H1 (cell line): ENCODE results near the gene CLEC18B. TPM values are rescaled to one million over a fixed set of nuclear protein-coding genes. Genes with fewer than 3 reads are reported as not detected.
"Not testable (repeated sequence)": the region's sequence is repeated elsewhere in the genome, so short reads cannot be mapped to it uniquely, and the experiment has no call there.

ENCODE experiments used
- CTCF ChIA-PET: fragments of 300-600 bp; sonication (Branson Sonifier 250); formaldehyde crosslinking; loops from one replicate; lab custom pipeline; 2021; ENCODE audit not compliant: partially characterized antibody; lab: Charles Lee
- POLR2A ChIA-PET: fragments of 300-600 bp; sonication (Branson Sonifier 250); formaldehyde crosslinking; loops from one replicate; lab custom pipeline; 2021; ENCODE audit warnings: inconsistent platforms; ENCODE audit not compliant: partially characterized antibody; lab: Charles Lee
- DNase-seq, 2 experiments: peaks; one replicate each; pipeline versions ENCODE4 v3.0.0 to v3.0.0-alpha.2; 2010 to 2022; ENCODE audit warnings: low spot score in 2 of 2, low read depth in 1 of 2, mixed read lengths in 1 of 2
- FAIRE-seq: peaks from 2 replicates; lab custom pipeline; 2011; peaks lifted over from hg19 to GRCh38; lab: Jason Lieb, UNC
- H2AFZ ChIP-seq: 2 replicates; pipeline ENCODE4 v1.8.1; 2012; ENCODE audit warnings: low read length, inconsistent platforms
- H2AK5ac ChIP-seq: 2 replicates; pipeline ENCODE4 v1.6.1; 2013; ENCODE audit warnings: low read depth, low read length
- H2BK120ac ChIP-seq: replicated peaks from 2 replicates; pipeline ENCODE3; 2013; ENCODE audit warnings: low read depth, low read length, inconsistent platforms
- H2BK12ac ChIP-seq: 2 replicates; pipeline ENCODE4 v1.6.1; 2013; ENCODE audit warnings: low read depth, low read length
- H2BK15ac ChIP-seq: 2 replicates; pipeline ENCODE4 v1.6.1; 2013; ENCODE audit warnings: low read length
- H2BK20ac ChIP-seq: 2 replicates; pipeline ENCODE4 v1.6.1; 2013; ENCODE audit warnings: low read length
- H2BK5ac ChIP-seq: 2 replicates; pipeline ENCODE4 v1.6.1; 2013; ENCODE audit warnings: low read depth, low read length
- H3K14ac ChIP-seq: 2 replicates; pipeline ENCODE4 v1.6.1; 2013; ENCODE audit warnings: inconsistent platforms; ENCODE audit not compliant: insufficient read length
- H3K18ac ChIP-seq: 2 replicates; pipeline ENCODE4 v1.6.1; 2013; ENCODE audit warnings: low read length; ENCODE audit errors: extremely low read depth
- H3K23ac ChIP-seq: 2 replicates; pipeline ENCODE4 v1.6.1; 2013; ENCODE audit warnings: inconsistent platforms; ENCODE audit not compliant: insufficient read length
- H3K23me2 ChIP-seq: 2 replicates; pipeline ENCODE4 v1.6.1; 2013; ENCODE audit warnings: low read depth, low read length
- H3K27ac ChIP-seq: 2 replicates; pipeline ENCODE4 v1.6.1; 2011; ENCODE audit warnings: low read depth, low read length, inconsistent platforms
- H3K27me3 ChIP-seq, 4 experiments: replicated peaks in 1 of 4; 1 replicate in 1 of 4; 2 replicates in 3 of 4; pipeline versions ENCODE4 v1.6.1 to v1.8.1; 2011 to 2013; ENCODE audit warnings: low read length in 3 of 4, mild to moderate bottlenecking in 3 of 4, inconsistent platforms in 2 of 4, mixed read lengths in 2 of 4, moderate library complexity in 1 of 4; ENCODE audit not compliant: control insufficient read depth in 3 of 4, insufficient read depth in 3 of 4; ENCODE audit errors: extremely low read depth in 1 of 4
- H3K36me3 ChIP-seq, 4 experiments: 2 replicates each; pipeline versions ENCODE4 v1.6.1 to v1.8.1; 2011 to 2013; ENCODE audit warnings: mild to moderate bottlenecking in 4 of 4, low read length in 3 of 4, moderate library complexity in 2 of 4, control low read depth in 1 of 4, inconsistent platforms in 1 of 4; ENCODE audit not compliant: insufficient read depth in 4 of 4, control insufficient read depth in 2 of 4
- H3K4ac ChIP-seq: replicated peaks from 2 replicates; pipeline ENCODE3; 2013; ENCODE audit warnings: low read length, low read depth, mixed read lengths, inconsistent platforms; ENCODE audit not compliant: insufficient read length
- H3K4me1 ChIP-seq, 4 experiments: replicated peaks in 1 of 4; 1 replicate in 1 of 4; 2 replicates in 3 of 4; pipeline versions ENCODE4 v1.6.1 to v1.8.1; 2011 to 2013; ENCODE audit warnings: low read length in 3 of 4, inconsistent platforms in 2 of 4, mixed read lengths in 1 of 4; ENCODE audit not compliant: insufficient read depth in 4 of 4, control insufficient read depth in 3 of 4
- H3K4me2 ChIP-seq, 2 experiments: 2 replicates each; pipeline versions ENCODE4 v1.6.1 to v1.8.1; 2011 to 2013; ENCODE audit warnings: low read depth in 2 of 2, low read length in 2 of 2, control low read depth in 1 of 2, inconsistent platforms in 1 of 2, mild to moderate bottlenecking in 1 of 2; ENCODE audit not compliant: insufficient read depth in 1 of 2
- H3K4me3 ChIP-seq, 4 experiments: fragments of 200-600, 300-600 bp in 1 of 4; sonication (generic), shearing (Covaris generic), sonication (Bioruptor Twin) in 1 of 4; 2 replicates each; pipeline versions ENCODE4 v1.5.1 to v1.8.1; 2011 to 2016; ENCODE audit warnings: low read length in 4 of 4, low read depth in 3 of 4, control low read depth in 2 of 4, inconsistent platforms in 2 of 4, mild to moderate bottlenecking in 2 of 4, mixed read lengths in 1 of 4, moderate library complexity in 1 of 4; ENCODE audit not compliant: insufficient read depth in 2 of 4; ENCODE audit errors: extremely low read depth in 1 of 4
- H3K56ac ChIP-seq: replicated peaks from 2 replicates; pipeline ENCODE3; 2013; ENCODE audit warnings: low read depth, mild to moderate bottlenecking, mixed read lengths, low read length, inconsistent platforms; ENCODE audit not compliant: insufficient read length
- H3K79me1 ChIP-seq: 2 replicates; pipeline ENCODE4 v1.6.1; 2013; ENCODE audit warnings: low read depth, low read length, control low read depth
- H3K79me2 ChIP-seq, 2 experiments: 2 replicates each; pipeline versions ENCODE4 v1.6.1 to v1.8.1; 2012 to 2013; ENCODE audit warnings: low read length in 2 of 2, mild to moderate bottlenecking in 2 of 2, inconsistent platforms in 1 of 2; ENCODE audit not compliant: insufficient read depth in 2 of 2, control insufficient read depth in 1 of 2
- H3K9ac ChIP-seq, 4 experiments: replicated peaks in 1 of 4; 1 replicate in 1 of 4; 2 replicates in 3 of 4; pipeline versions ENCODE4 v1.6.1 to v1.8.1; 2011 to 2013; ENCODE audit warnings: low read depth in 3 of 4, low read length in 3 of 4, control low read depth in 2 of 4, mild to moderate bottlenecking in 2 of 4, moderate library complexity in 2 of 4, inconsistent platforms in 1 of 4; ENCODE audit errors: extremely low read depth in 1 of 4
- H3K9me3 ChIP-seq, 2 experiments: 2 replicates each; pipeline versions ENCODE4 v1.6.1 to v1.8.1; 2012 to 2013; ENCODE audit warnings: mild to moderate bottlenecking in 2 of 2, moderate library complexity in 2 of 2, control low read depth in 1 of 2, inconsistent platforms in 1 of 2, low read depth in 1 of 2, low read length in 1 of 2, mixed read lengths in 1 of 2; ENCODE audit not compliant: insufficient read depth in 2 of 2
- H4K20me1 ChIP-seq, 2 experiments: replicated peaks in 1 of 2; 2 replicates each; pipeline versions ENCODE3 to v1.8.1; 2011 to 2013; ENCODE audit warnings: inconsistent platforms in 2 of 2, low read length in 2 of 2, mild to moderate bottlenecking in 1 of 2; ENCODE audit not compliant: insufficient read depth in 2 of 2, control insufficient read depth in 1 of 2
- H4K5ac ChIP-seq: 2 replicates; pipeline ENCODE4 v1.6.1; 2013; ENCODE audit warnings: low read length, low read depth, mixed read lengths, inconsistent platforms; ENCODE audit not compliant: insufficient read length
- H4K8ac ChIP-seq: 2 replicates; pipeline ENCODE4 v1.8.0; 2013; ENCODE audit warnings: mild to moderate bottlenecking, moderate library complexity, low read length, inconsistent platforms; ENCODE audit not compliant: insufficient read depth; ENCODE audit errors: extremely low read depth
- H4K91ac ChIP-seq: replicated peaks from 2 replicates; pipeline ENCODE3; 2013; ENCODE audit warnings: low read length, mixed read lengths, inconsistent platforms; ENCODE audit not compliant: insufficient read length
- BRCA1 ChIP-seq: IDR thresholded peaks from 2 replicates; pipeline ENCODE4 v1.6.1; 2012; ENCODE audit warnings: low read depth, low read length, improper control_type of control experiment
- CHD2 ChIP-seq: IDR thresholded peaks from 2 replicates; pipeline ENCODE4 v1.6.1; 2012; ENCODE audit warnings: low read length, improper control_type of control experiment
- CREB1 ChIP-seq: IDR thresholded peaks from 2 replicates; pipeline ENCODE4 v1.6.1; 2012; ENCODE audit warnings: inconsistent platforms
- EGR1 ChIP-seq: IDR thresholded peaks from 2 replicates; pipeline ENCODE4 v1.6.1; 2011; ENCODE audit warnings: low read depth, low read length, borderline replicate concordance
- MAX ChIP-seq: IDR thresholded peaks from 2 replicates; pipeline ENCODE4 v1.6.1; 2012; ENCODE audit warnings: inconsistent platforms
- PHF8 ChIP-seq: fragments of 200-600 bp; sonication (generic); conservative IDR thresholded peaks from 2 replicates; pipeline ENCODE4 v1.7.1; 2012; ENCODE audit warnings: low read depth, mild to moderate bottlenecking, inconsistent platforms, low read length, moderate library complexity
- POLR2A ChIP-seq, 2 experiments: IDR thresholded peaks; 1 replicate in 1 of 2; 2 replicates in 1 of 2; pipeline ENCODE4 v1.6.1; 2011; ENCODE audit warnings: low read depth in 2 of 2, low read length in 2 of 2, mild to moderate bottlenecking in 2 of 2; ENCODE audit errors: control extremely low read depth in 1 of 2
- POLR2AphosphoS5 ChIP-seq: IDR thresholded peaks from 2 replicates; pipeline ENCODE4 v1.6.1; 2011; ENCODE audit warnings: low read depth, low read length
- TAF1 ChIP-seq: IDR thresholded peaks from 2 replicates; pipeline ENCODE4 v1.6.1; 2011; ENCODE audit warnings: mild to moderate bottlenecking, low read depth, low read length
- TBP ChIP-seq: IDR thresholded peaks from 2 replicates; pipeline ENCODE4 v1.6.1; 2011; ENCODE audit warnings: low read depth, low read length, improper control_type of control experiment
- WGBS, 2 experiments: shearing (Covaris generic) in 1 of 2; methylation state at CpG; one replicate each; pipeline versions ENCODE4 v1.1.6 to v1.1.7; 2013 to 2015; ENCODE audit warnings: low lambda C conversion rate in 2 of 2, mixed read lengths in 2 of 2, inconsistent platforms in 1 of 2, low coverage in 1 of 2, missing lambda C conversion rate in 1 of 2; ENCODE audit not compliant: insufficient replicate concordance in 2 of 2, insufficient coverage in 1 of 2, insufficient read length in 1 of 2; ENCODE audit errors: extremely low coverage in 1 of 2, missing lambda C conversion rate in 1 of 2; 5-methylcytosine and 5-hydroxymethylcytosine counted together
- polyA plus RNA-seq, 7 experiments: library from polyadenylated mRNA; depleted of rRNA in 3 of 7; stranded (reverse) in 5 of 7; unstranded in 2 of 7; fragments of >200 nt in 5 of 7; fragments of 200-250 nt in 2 of 7; gene quantifications; 1 replicate in 5 of 7; 2 replicates in 1 of 7; 4 replicates in 1 of 7; pipeline versions ENCODE4 v1.2.1 to v1.2.3, GENCODE V29; 2011 to 2013; ENCODE audit warnings: missing spikeins in 2 of 7, mixed read lengths in 2 of 7
- total RNA-seq: library from RNA; stranded (reverse); fragmentation: NEBNext Ultra II Directional; extraction: Animal tissue kit (Norgen Biotek cat#: 25700); gene quantifications from 2 replicates; pipeline ENCODE4 v1.2.1, GENCODE V29; 2021
- TF ChIP-seq, protein P1 (sequence below): IDR thresholded peaks from 2 replicates; pipeline ENCODE4 v1.6.1; 2011; ENCODE audit warnings: low read length, improper control_type of control experiment

CLEC18B gene
- total and polyA plus RNA-seq, 2 of the 8 experiments (the other 6 are each of a cell fraction or from before 2014, with no cell fraction given) = 0.11 TPM; not detected in 1

- not testable (repeated sequence) for H3K36me3 ChIP-seq
- TF ChIP-seq CREB1 (peak; percentile 66; the same call in 1 of the 2 replicates), POLR2AphosphoS5 (peak; percentile 65; the same call in 1 of the 2 replicates), TAF1 (peak; percentile 75), PHF8 (peak; percentile 73; the same call in 1 of the 2 replicates), POLR2A (IDR thresholded peaks at IDR 0.05; ENCODE audit: control extremely low read depth in 1 of 2, low read depth in 2 of 2, low read length in 2 of 2) (peak; percentile 41 to 77), TBP (peak; percentile 28; the same call in 1 of the 2 replicates), MAX (peak; percentile 78), CHD2 (peak; percentile 76), BRCA1 (peak; percentile 37; the same call in 1 of the 2 replicates), EGR1 (peak; percentile 54; the same call in 1 of the 2 replicates)
- TF ChIP-seq, protein P1, sequence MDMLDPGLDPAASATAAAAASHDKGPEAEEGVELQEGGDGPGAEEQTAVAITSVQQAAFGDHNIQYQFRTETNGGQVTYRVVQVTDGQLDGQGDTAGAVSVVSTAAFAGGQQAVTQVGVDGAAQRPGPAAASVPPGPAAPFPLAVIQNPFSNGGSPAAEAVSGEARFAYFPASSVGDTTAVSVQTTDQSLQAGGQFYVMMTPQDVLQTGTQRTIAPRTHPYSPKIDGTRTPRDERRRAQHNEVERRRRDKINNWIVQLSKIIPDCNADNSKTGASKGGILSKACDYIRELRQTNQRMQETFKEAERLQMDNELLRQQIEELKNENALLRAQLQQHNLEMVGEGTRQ = peak; percentile 59; the same call in 1 of the 2 replicates
These were observed 53.0 kb downstream of the CLEC18B start for GRCh38 chr16:74368002-74368911.

More at GRCh38 chr16:74368002-74368911, 53.0 kb downstream of the CLEC18B start:
- H2BK20ac ChIP-seq, H2BK15ac ChIP-seq, H3K23me2 ChIP-seq, H2BK5ac ChIP-seq, H2BK120ac ChIP-seq, H3K4ac ChIP-seq, H2AK5ac ChIP-seq, H3K9me3 ChIP-seq, H2AFZ ChIP-seq, FAIRE-seq, H4K91ac ChIP-seq, H3K4me1 ChIP-seq, H3K56ac ChIP-seq, H4K5ac ChIP-seq, H4K20me1 ChIP-seq, CTCF ChIA-PET, H2BK12ac ChIP-seq, H3K27me3 ChIP-seq, H3K14ac ChIP-seq, H3K23ac ChIP-seq, H3K18ac ChIP-seq: not testable (repeated sequence)
- peak; percentile 44 to 96 for DNase-seq
- Histone ChIP-seq H3K79me1 (peaks cover 11% of the 10 kb centered on the region; the same call in 1 of the 2 replicates), H4K8ac (peak overlapping the region; percentile 98), H3K4me2 (peak overlapping the region; percentile 55 to 72), H3K79me2 (peaks cover 0 to 31% of the 10 kb centered on the region in 2 experiments; a peak in 2 of 4 replicates), H3K27ac (peak overlapping the region; percentile 27; the same call in 1 of the 2 replicates), H3K4me3 (peak overlapping the region; percentile 79 to 88 (median 84)), H3K9ac (peak overlapping the region; percentile 44 to 77 (median 64))
- POLR2A ChIA-PET = interaction anchor here (0.6 to 1.8 kb wide), 3 partner anchors 50 to 204 kb away, joined by 3 to 4 read pairs (median 3); no protein-coding TSS in a partner anchor
- WGBS, 2 experiments = 2% methylated on average over 29 of the region's 81 CpGs; no CpG with 5 or more reads in 1 of the 2 experiments
